ENCODE data around the gene FKBP1B. TPM values are rescaled to one million over a fixed set of nuclear protein-coding genes. Genes with fewer than 3 reads are reported as not detected.

FKBP1B gene
- total RNA-seq, 1 donor from 2014 or later: 26.0 TPM

DNA sequence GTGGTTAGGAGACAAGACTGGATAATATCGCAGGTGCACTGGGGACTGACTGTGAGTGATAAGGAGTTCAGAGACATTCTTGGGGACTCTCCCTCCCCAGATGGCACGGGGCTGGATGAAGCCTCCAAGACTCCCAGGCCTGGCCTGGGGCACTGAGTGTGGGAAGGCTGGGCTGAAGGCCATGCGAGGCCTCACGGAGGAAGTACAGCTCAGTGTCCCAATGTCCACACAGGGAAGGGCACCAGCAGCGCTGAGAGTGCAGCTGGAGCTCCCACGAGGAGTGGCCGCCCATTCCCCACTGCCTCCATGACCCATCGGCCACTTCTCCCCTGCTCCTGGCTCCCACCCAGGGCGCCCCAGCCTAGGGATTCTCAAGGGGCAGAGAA, 33.2 kb upstream of the FKBP1B start:
- no peaks in the 10 kb centered on the region for H3K27me3 ChIP-seq (ENCODE audit: control insufficient read depth, insufficient read depth, low read length)
- no peak for DNase-seq (ENCODE audit: low read depth)
- H3K36me3 ChIP-seq (ENCODE audit: control insufficient read depth, insufficient read depth, low read length): no peaks in the 10 kb centered on the region
- no peak overlapping the region for H3K4me3 ChIP-seq (ENCODE audit: low read depth, low read length)
- TF ChIP-seq, protein P1, sequence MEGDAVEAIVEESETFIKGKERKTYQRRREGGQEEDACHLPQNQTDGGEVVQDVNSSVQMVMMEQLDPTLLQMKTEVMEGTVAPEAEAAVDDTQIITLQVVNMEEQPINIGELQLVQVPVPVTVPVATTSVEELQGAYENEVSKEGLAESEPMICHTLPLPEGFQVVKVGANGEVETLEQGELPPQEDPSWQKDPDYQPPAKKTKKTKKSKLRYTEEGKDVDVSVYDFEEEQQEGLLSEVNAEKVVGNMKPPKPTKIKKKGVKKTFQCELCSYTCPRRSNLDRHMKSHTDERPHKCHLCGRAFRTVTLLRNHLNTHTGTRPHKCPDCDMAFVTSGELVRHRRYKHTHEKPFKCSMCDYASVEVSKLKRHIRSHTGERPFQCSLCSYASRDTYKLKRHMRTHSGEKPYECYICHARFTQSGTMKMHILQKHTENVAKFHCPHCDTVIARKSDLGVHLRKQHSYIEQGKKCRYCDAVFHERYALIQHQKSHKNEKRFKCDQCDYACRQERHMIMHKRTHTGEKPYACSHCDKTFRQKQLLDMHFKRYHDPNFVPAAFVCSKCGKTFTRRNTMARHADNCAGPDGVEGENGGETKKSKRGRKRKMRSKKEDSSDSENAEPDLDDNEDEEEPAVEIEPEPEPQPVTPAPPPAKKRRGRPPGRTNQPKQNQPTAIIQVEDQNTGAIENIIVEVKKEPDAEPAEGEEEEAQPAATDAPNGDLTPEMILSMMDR (IDR thresholded peaks at IDR 0.05; ENCODE audit: insufficient read depth, low read length, poor library complexity, severe bottlenecking): no peak

DNA sequence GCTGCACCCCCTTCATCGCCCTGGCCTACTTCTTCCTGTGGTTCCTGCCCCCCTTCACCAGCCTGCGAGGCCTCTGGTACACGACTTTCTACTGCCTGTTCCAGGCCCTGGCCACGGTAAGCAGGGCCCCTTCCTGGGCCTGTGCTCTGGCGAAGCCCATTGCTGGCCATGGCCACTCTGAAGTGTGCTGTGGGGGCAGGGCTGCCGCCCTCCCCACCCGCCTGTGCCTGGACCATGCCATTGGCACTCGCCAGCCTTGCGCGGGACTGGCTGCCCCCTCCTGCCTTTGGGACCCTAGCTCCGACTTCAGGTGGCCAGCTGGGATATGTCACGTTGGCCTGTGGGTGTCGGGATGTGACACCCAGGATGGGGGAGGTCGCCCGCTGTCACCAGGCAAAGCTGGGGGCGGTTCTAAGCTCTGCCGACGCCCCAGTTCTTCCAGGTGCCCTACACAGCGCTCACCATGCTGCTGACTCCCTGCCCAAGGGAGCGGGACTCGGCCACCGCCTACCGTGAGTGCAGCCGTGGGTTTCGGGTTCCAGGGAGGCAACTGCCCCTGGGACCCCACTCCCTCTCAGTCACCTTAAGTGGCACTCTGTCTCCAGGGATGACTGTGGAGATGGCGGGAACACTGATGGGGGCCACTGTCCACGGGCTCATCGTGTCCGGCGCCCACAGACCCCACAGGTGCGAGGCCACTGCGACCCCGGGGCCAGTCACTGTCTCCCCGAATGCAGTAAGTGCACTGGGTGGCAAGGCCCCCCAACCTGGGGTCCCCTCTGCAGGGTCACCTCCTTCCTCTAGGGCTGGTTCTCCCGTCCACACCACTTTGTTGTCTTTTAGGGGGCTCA, 32.5 kb upstream of the FKBP1B start:
- no peak for DNase-seq (ENCODE audit: low read depth)
- TF ChIP-seq, protein P1 (IDR thresholded peaks at IDR 0.05; ENCODE audit: insufficient read depth, low read length, poor library complexity, severe bottlenecking): no peak

DNA sequence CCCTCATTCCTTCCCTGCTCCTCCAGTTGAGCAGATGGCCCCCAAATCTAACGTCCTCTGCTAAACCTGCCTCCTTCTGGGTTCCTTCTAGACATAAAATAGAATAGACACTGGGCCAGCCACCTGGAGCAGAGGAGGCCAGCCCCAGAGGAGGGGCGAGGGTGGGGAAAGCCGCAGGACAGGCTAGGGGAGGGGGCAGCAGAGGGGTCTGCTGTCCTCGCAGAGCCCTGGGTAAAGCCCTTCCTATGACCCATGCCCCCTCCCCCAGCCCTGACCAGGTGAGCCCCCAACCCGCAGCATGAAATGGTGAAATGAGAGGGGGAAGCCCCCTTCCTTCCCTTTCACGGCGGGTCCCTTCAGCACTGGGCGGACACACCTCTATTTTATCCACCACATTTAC, 31.8 kb upstream of the FKBP1B start:
- no peak for DNase-seq (ENCODE audit: low read depth)
- TF ChIP-seq, protein P1 (IDR thresholded peaks at IDR 0.05; ENCODE audit: insufficient read depth, low read length, poor library complexity, severe bottlenecking): no peak
- Histone ChIP-seq H3K4me3 (ENCODE audit: low read depth, low read length) (no peak overlapping the region), H3K27me3 (ENCODE audit: control insufficient read depth, insufficient read depth, low read length) (no peaks in the 10 kb centered on the region), H3K36me3 (ENCODE audit: control insufficient read depth, insufficient read depth, low read length) (no peaks in the 10 kb centered on the region)

More for the DNA sequence above, 32.5 kb upstream of the FKBP1B start:
- Histone ChIP-seq H3K4me3 (ENCODE audit: low read depth, low read length) (no peak overlapping the region), H3K27me3 (ENCODE audit: control insufficient read depth, insufficient read depth, low read length) (no peaks in the 10 kb centered on the region), H3K36me3 (ENCODE audit: control insufficient read depth, insufficient read depth, low read length) (no peaks in the 10 kb centered on the region)

GRCh38 chr2:24018241-24018640, 31.3 kb upstream of the FKBP1B start:
- TF ChIP-seq, protein P1 (IDR thresholded peaks at IDR 0.05; ENCODE audit: insufficient read depth, low read length, poor library complexity, severe bottlenecking): no peak
- Histone ChIP-seq H3K4me3 (ENCODE audit: low read depth, low read length) (no peak overlapping the region), H3K36me3 (ENCODE audit: control insufficient read depth, insufficient read depth, low read length) (no peaks in the 10 kb centered on the region), H3K27me3 (ENCODE audit: control insufficient read depth, insufficient read depth, low read length) (no peaks in the 10 kb centered on the region)
- DNase-seq (ENCODE audit: low read depth): no peak

DNA sequence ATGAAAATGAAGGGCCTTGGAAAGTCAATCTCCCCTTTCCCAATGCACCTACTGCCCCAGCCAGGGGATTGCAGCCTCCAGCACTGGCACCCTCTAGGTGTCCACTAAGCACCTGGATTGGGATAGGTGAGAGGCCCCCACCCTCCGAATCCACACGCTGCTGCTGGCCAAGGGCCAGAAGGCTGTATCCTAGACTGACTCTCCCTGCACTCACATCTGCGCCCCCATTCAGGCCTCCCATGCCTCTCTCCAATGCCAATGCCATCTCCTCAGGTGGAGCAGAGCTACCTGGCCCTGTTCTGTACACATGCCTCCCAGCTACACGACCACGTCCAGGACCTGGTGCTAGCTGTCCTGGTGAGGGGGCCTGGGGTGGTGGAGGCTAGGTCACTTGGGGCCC, 29.8 kb upstream of the FKBP1B start:
- H3K27me3 ChIP-seq (ENCODE audit: control insufficient read depth, insufficient read depth, low read length): no peaks in the 10 kb centered on the region
- DNase-seq (ENCODE audit: low read depth): no peak
- no peaks in the 10 kb centered on the region for H3K36me3 ChIP-seq (ENCODE audit: control insufficient read depth, insufficient read depth, low read length)
- TF ChIP-seq, protein P1 (IDR thresholded peaks at IDR 0.05; ENCODE audit: insufficient read depth, low read length, poor library complexity, severe bottlenecking): no peak
- H3K4me3 ChIP-seq (ENCODE audit: low read depth, low read length): no peak overlapping the region

DNA sequence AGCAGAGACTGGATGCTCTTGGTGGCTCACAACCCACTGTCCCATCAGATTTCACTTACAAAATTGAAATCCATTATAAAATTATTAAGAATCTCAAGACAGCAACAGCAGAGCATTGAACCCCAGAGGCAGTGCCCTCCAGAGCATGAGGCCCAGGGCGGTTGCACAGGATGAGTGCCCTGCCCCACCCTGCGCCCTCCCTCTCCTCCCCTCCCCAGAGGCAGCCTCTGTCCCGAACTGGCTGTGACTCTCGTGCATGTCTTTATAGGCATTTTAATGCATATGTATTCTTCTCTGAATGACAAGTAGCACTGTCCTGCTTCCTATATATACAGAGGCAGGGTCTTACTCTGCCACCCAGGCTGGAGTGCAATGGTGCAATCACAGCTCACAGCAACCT, 29.3 kb upstream of the FKBP1B start:
- TF ChIP-seq, protein P1 (IDR thresholded peaks at IDR 0.05; ENCODE audit: insufficient read depth, low read length, poor library complexity, severe bottlenecking): no peak
- H3K36me3 ChIP-seq (ENCODE audit: control insufficient read depth, insufficient read depth, low read length): no peaks in the 10 kb centered on the region
- no peak for DNase-seq (ENCODE audit: low read depth)
- H3K4me3 ChIP-seq (ENCODE audit: low read depth, low read length): no peak overlapping the region
- no peaks in the 10 kb centered on the region for H3K27me3 ChIP-seq (ENCODE audit: control insufficient read depth, insufficient read depth, low read length)
